Measurements from ENCODE around the gene RRN3.
"Not testable (repeated sequence)": the region's sequence is repeated elsewhere in the genome, so short reads cannot be mapped to it uniquely, and the experiment has no call there.

Gene RRN3

GRCh38 chr16:15025234-15025951 is 68.7 kb downstream of the RRN3 start:
- not testable (repeated sequence) for DNase-seq

GRCh38 chr16:15024858-15025199 is 69.2 kb downstream of the RRN3 start:
- not testable (repeated sequence) for DNase-seq

DNA sequence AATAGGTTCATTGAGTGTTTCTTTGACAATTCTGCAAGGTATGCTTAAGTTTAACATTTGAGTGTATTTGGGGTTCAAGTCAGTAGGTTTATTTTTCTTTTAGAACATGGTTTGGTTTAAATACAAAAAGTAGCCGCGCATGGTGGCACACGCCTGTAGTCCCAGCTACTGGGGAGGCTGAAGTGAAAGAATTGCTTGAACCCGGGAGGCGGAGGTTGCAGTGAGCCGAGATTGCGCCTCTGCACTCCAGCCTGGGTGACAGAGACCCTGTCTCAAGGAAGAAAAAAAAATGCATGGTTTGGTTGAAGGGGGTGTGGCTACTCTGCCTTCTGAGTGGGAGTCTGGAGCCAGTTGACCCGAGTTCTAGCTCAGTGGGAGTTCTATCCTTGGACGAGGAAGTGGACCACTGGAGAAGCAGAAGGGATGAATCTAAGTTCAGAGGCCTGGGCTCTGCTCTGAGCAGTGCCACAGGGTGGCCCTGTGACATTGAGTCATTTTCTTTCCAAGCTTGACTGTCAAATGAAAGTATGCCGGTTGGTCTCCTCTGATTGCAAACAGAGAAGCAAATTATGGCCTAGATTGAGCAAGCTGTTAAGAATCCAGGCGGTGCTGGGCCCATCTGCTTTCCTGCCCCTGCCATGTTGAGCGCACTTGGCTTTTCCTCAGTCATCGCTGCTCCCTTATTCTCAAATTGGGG is 70.5 kb downstream of the RRN3 start:
- DNase-seq = not testable (repeated sequence)

GRCh38 chr16:15022194-15022593 is 71.9 kb downstream of the RRN3 start:
- not testable (repeated sequence) for DNase-seq

- DNase-seq = not testable (repeated sequence)
These were observed 72.6 kb downstream of the RRN3 start for GRCh38 chr16:15021429-15021828.

- DNase-seq = not testable (repeated sequence)
These were observed 77.0 kb downstream of the RRN3 start for GRCh38 chr16:15016951-15017580.

DNA sequence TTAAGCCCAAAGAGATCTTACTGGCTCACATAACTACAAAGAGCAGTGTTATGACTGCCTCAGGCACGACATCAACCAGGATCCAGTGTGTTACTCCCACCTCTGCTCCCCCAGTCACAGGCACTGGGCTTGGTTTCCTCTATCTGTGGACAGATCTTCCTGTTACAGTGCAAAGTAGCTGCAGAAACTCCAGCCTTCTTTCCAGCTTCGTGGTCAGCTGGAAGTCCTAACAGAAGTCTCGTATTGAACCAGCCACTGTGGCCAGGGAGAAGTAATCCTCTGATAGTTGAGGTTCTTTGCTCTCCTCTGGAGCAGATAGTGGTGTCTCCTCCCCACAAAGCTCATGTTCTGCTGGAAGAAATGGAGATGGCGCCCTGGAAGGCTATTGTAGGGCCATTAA is 77.7 kb downstream of the RRN3 start:
- DNase-seq = not testable (repeated sequence)

GRCh38 chr16:15015671-15016070 is 78.4 kb downstream of the RRN3 start:
- not testable (repeated sequence) for DNase-seq

DNA sequence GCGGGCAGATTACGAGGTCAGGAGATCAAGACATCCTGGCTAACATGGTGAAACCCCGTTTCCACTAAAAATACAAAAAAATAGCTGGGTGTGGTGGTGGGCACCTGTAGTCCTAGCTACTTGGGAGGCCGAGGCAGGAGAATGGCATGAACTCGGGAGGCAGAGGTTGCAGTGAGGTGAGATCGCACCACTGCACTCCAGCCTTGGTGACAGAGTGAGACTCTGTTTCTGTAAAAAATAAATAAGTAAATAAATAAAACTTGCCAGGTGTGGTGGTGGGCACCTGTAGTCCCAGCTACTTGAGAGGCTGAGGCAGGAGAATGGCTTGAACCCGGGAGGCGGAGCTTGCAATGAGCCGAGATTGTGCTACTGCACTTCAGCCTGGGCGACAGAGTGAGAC is 81.1 kb downstream of the RRN3 start:
- DNase-seq = not testable (repeated sequence)
